Effector memory CD8-positive, alpha-beta T cell (primary cell): ENCODE measurements around the gene ALG14.

ENCODE experiments used
- ATAC-seq: fragments of 150-1000 bp; cut with Tn5 transposase; replicated peaks from 2 replicates; pipeline ENCODE4 v1.10.0; 2021; ENCODE audit warnings: mild to moderate bottlenecking, moderate library complexity
- DNase-seq, 3 experiments: peaks; one replicate each; pipeline ENCODE4 v3.0.0; 2021
- H3K27ac Mint-ChIP-seq, 2 donors: one replicate each; pipeline ENCODE4 v1.8.0; 2022; ENCODE audit warnings: mild to moderate bottlenecking in 2 of 2, mixed read lengths in 2 of 2, moderate library complexity in 2 of 2
- H3K27me3 Mint-ChIP-seq, 2 donors: one replicate each; pipeline ENCODE4 v1.8.0; 2022; ENCODE audit warnings: mixed read lengths in 2 of 2
- H3K36me3 Mint-ChIP-seq: one replicate; pipeline ENCODE4 v1.8.0; 2022; ENCODE audit warnings: mild to moderate bottlenecking, moderate library complexity, mixed read lengths; ENCODE audit not compliant: insufficient read depth
- H3K4me1 Mint-ChIP-seq, 2 donors: one replicate each; pipeline ENCODE4 v1.8.0; 2022; ENCODE audit warnings: low read depth in 2 of 2, mixed read lengths in 2 of 2
- H3K4me3 Mint-ChIP-seq, 2 donors: one replicate each; pipeline ENCODE4 v1.8.0; 2022; ENCODE audit warnings: mild to moderate bottlenecking in 2 of 2, mixed read lengths in 2 of 2, moderate library complexity in 2 of 2
- H3K9me3 Mint-ChIP-seq, 2 donors: one replicate each; pipeline ENCODE4 v1.8.0; 2022; ENCODE audit warnings: mixed read lengths in 2 of 2

ALG14 gene

DNA sequence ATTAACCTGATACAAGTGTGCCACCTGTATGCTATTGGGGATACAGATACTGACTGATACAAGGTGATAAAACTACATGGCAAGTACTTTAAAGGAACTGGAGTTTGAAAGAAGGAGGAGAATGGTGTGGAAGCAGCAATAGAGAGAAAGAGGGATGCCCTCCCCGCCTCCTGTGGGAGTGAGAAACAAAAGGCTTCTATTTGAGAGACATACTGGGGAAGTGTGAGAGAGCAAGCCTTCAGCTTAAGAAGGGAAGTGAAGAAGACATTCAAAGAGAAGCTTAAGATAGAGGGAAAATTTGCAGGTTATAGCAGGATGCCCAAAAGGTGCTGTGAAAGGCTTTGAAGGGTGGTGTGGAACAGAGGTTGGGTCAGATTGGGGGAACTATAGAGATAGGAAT is 7.7 kb upstream of the ALG14 start:
- no peaks in the 10 kb centered on the region for H3K9me3 Mint-ChIP-seq
- DNase-seq (no peak), ATAC-seq (no peak)
- H3K4me3 Mint-ChIP-seq = no peak overlapping the region
- H3K27ac Mint-ChIP-seq = no peak overlapping the region
- peaks cover 8 to 16% of the 10 kb centered on the region in 2 donors for H3K27me3 Mint-ChIP-seq
- H3K4me1 Mint-ChIP-seq = peaks cover 0 to 3% of the 10 kb centered on the region in 2 donors
- no peaks in the 10 kb centered on the region for H3K36me3 Mint-ChIP-seq

DNA sequence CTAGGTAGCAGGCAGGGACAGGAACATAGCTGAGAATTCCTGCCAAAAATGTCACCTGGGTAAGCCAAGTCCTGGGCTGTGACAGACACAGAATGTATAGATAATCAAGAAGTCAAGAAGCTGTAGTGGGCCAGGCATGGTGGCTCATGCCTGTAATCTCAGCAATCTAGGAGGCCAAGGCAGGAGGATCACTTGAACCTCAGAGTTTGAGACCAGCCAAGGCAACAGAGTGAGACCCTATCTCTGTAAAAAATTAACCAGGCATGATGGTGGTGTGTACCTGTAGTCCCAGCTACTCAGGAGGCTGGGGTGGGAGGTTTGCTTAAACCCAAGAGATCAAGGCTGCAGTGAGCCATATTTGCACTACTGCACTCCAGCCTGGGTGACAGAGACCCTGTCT is 3.3 kb upstream of the ALG14 start:
- ATAC-seq (no peak), DNase-seq (no peak)
- no peaks in the 10 kb centered on the region for H3K27me3 Mint-ChIP-seq
- no peak overlapping the region for H3K27ac Mint-ChIP-seq
- peaks cover 7% of the 10 kb centered on the region for H3K36me3 Mint-ChIP-seq
- no peaks in the 10 kb centered on the region for H3K9me3 Mint-ChIP-seq
- H3K4me3 Mint-ChIP-seq = no peak overlapping the region
- H3K4me1 Mint-ChIP-seq = peaks cover 11 to 13% of the 10 kb centered on the region in 2 donors

DNA sequence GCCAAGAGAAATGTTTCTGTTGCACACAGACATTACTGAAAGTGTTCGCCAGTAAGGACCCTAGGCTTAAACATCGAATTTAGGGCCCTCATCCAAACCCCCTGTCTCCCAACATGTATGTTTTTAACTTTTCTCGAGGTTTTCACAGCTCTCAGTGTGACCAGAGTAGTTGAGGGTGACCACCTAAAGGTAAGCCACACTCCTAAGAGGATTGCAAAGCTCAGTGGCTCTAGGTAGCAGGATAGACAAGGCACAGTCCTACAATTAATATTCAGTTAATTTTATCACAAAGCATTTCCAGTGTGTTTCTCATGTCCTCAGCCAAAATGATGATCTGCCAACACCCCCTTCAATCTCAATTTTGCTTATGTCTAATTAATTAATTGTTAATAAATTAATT is 695 bp upstream of the ALG14 start:
- Mint-ChIP-seq H3K36me3 (peaks cover 7% of the 10 kb centered on the region), H3K4me1 (peaks cover 11 to 15% of the 10 kb centered on the region in 2 donors), H3K9me3 (no peaks in the 10 kb centered on the region), H3K4me3 (peak overlapping the region; percentile 97 to 98), H3K27me3 (no peaks in the 10 kb centered on the region), H3K27ac (peak overlapping the region; percentile 94 to 96)
- DNase-seq (no peak), ATAC-seq (no peak)

DNA sequence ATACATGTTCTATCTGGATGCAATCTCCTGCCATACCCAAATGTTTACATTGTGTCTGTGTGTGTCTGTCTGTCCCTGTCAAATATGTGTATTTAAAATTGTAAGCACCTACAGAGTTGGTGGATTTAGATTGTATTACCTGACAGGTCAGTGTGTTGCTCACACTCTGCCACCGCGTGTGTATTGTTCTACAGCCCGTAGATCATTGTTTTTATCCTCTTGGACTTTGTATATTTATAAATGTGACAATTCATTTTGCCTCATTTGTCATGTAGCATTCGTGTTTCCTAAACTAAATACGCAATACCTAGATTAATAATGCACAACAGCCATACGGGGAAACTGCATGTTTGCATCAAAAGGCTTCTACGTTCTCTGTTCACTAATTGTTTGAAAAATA is 634 bp downstream of the ALG14 start:
- Mint-ChIP-seq H3K27me3 (no peaks in the 10 kb centered on the region), H3K36me3 (peaks cover 7% of the 10 kb centered on the region), H3K4me3 (peak overlapping the region; percentile 97 to 98), H3K4me1 (peaks cover 11 to 15% of the 10 kb centered on the region in 2 donors), H3K27ac (peak overlapping the region; percentile 94 to 96), H3K9me3 (no peaks in the 10 kb centered on the region)
- DNase-seq = no peak
- ATAC-seq = no peak

DNA sequence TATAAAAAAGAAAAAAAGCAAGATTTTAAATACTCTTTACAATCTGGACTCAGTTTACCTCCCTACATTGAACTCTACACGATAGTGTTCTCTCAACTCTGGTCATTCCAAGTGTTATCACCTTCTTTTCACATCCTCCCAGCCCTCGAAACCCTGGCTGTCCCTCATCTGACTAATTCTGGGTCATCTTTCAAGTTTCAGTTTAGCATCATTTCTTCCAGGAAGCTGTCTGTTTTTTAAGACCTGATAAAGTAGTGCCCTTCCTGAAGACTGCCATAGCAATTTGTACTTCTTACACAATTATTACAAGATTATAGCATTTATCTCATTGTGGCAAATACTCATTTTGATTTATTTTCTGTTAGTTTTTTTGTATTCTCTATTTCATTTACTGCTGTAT is 1.2 kb downstream of the ALG14 start:
- H3K9me3 Mint-ChIP-seq = no peaks in the 10 kb centered on the region
- H3K4me3 Mint-ChIP-seq = peak overlapping the region in 1 of 2 donors; percentile 98
- H3K4me1 Mint-ChIP-seq = peaks cover 11 to 15% of the 10 kb centered on the region in 2 donors
- H3K36me3 Mint-ChIP-seq = peaks cover 7% of the 10 kb centered on the region
- no peaks in the 10 kb centered on the region for H3K27me3 Mint-ChIP-seq
- DNase-seq (no peak), ATAC-seq (no peak)
- H3K27ac Mint-ChIP-seq = no peak overlapping the region

DNA sequence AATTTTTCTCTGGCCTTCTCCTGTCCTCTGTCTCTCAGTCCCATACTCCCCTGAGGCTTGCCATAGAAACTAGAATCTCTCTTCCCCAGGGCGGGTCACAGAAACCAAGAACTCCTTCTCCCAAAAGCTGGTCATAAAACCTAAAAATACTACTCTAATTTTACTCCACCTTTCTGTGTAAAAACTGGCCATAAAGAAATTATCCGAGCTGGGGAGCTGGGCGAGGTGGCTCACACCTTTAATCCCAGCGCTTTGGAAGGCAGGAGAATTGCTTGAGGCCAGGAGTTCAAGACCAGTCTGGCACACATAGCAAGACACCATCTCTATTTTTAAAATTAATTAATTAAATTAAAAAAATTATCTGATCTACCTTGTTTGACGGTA is 3.0 kb downstream of the ALG14 start:
- no peak overlapping the region for H3K27ac Mint-ChIP-seq
- H3K4me1 Mint-ChIP-seq = peaks cover 11 to 15% of the 10 kb centered on the region in 2 donors

DNA sequence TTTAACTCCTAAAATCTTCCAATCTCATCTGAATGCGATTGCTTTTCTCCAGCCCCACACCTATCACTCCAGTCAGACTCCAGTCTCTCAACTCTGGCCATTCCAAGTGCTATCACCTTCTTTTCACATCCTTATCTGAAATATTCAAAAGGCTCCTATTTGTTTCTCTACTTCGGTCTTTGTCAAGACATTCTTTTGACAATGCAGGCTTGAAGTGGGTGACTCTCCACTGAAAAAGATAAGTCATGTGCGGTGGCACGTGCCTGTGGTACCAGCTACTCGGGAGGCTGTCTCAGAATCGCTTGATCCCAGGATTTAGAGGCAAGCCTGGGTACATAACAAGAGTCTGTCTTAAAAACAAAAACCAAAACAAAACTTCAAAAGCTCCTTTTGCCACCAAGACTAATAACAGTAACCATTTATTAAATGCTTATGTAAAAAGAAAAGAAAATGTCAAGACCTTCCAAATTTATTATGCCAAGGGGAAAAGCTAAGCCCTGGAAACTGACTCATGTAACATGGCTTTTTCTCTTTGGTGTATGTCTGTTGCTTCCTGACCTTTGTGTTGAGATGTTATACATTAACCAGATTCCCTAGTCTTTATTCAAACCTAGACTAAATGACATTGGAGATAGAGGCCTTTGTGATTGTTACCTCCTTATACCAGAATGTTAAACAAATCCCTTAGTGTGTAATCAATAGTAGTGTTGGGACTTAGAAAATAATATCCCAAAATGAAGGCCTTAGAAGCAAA is 3.6 kb downstream of the ALG14 start:
- no peaks in the 10 kb centered on the region for H3K9me3 Mint-ChIP-seq
- no peak for DNase-seq
- no peak for ATAC-seq
- peaks cover 11 to 15% of the 10 kb centered on the region in 2 donors for H3K4me1 Mint-ChIP-seq
- no peak overlapping the region for H3K27ac Mint-ChIP-seq
- H3K4me3 Mint-ChIP-seq = no peak overlapping the region
- H3K27me3 Mint-ChIP-seq = no peaks in the 10 kb centered on the region
- H3K36me3 Mint-ChIP-seq = peaks cover 7% of the 10 kb centered on the region

More for the DNA sequence above, 3.0 kb downstream of the ALG14 start:
- Mint-ChIP-seq H3K9me3 (no peaks in the 10 kb centered on the region), H3K27me3 (no peaks in the 10 kb centered on the region), H3K36me3 (peaks cover 7% of the 10 kb centered on the region), H3K4me3 (no peak overlapping the region)
- no peak for DNase-seq
- ATAC-seq = no peak

DNA sequence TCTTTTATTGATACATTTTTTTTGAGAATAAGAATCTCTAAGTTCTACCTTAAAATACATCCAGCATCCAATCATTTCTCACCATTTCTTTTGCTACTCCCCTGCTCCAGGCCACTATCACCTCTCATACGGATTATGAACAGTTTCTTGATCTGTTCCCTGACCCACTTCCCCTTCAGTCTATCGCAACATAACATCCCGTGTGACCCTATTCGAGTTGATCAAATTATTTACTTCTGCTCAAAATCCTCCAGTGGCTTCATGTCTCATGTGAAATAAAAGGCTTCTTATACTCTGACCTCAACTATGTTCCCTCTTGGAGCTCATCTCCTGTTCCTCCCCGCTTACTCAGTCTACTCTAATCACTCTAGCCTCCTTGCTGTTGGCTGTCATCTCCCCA is 5.2 kb downstream of the ALG14 start:
- Mint-ChIP-seq H3K36me3 (peaks cover 3% of the 10 kb centered on the region), H3K27me3 (no peaks in the 10 kb centered on the region), H3K27ac (no peak overlapping the region), H3K4me3 (no peak overlapping the region), H3K9me3 (no peaks in the 10 kb centered on the region), H3K4me1 (peaks cover 7 to 10% of the 10 kb centered on the region in 2 donors)
- no peak for DNase-seq
- ATAC-seq = no peak

DNA sequence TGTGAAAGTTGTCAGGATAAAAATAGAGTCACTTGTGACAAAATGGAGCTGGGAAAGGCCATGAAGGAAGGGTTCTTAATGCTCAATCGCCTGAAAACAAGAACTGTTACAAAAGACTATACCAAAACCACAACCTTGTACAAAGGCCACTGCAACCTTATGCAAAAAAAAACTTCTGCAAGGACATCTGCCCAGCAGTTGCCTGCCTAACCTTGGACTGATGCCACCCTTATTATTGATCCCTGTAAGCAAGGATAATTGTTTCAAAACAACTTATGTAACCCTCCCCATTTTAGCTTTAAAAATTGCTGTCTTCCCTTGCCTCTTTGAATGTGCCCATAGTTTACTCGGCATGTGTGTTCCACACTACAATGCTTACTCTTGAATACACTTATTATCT is 5.7 kb downstream of the ALG14 start:
- Mint-ChIP-seq H3K27me3 (no peaks in the 10 kb centered on the region), H3K36me3 (no peaks in the 10 kb centered on the region), H3K27ac (no peak overlapping the region), H3K4me3 (no peak overlapping the region), H3K9me3 (no peaks in the 10 kb centered on the region), H3K4me1 (peaks cover 4 to 6% of the 10 kb centered on the region in 2 donors)
- ATAC-seq = no peak
- no peak for DNase-seq

DNA sequence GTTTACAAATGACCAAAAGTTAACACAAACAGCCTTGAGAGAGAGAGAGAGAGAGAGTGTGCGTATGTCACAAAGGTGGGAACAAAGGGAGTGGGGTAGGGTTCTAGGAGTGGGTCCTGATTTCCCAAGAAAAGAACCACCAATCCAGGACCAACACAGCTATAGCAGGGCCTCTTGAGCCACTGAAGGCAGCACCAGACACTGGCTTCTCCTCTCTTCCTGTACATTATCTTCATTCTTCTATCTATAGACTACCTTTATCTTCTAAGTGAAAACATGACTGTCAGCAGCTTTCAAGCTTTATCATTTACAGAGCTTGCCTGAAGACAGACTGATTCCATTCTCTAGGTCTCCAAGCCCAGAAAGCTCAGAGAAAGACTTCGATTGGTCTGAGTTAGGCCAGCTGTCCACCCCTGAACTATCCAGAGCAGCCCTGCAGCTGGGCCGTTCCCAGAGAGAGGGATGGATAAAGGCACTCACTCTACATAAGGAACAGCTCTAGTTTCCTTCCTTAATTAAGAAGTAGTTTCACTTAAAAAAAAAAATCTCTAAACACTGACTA is 11.2 kb downstream of the ALG14 start:
- H3K4me1 Mint-ChIP-seq = no peaks in the 10 kb centered on the region
- DNase-seq (no peak), ATAC-seq (no peak)
- H3K36me3 Mint-ChIP-seq = peaks cover 3% of the 10 kb centered on the region
- H3K9me3 Mint-ChIP-seq = no peaks in the 10 kb centered on the region
- no peak overlapping the region for H3K27ac Mint-ChIP-seq
- H3K27me3 Mint-ChIP-seq = no peaks in the 10 kb centered on the region
- no peak overlapping the region for H3K4me3 Mint-ChIP-seq

DNA sequence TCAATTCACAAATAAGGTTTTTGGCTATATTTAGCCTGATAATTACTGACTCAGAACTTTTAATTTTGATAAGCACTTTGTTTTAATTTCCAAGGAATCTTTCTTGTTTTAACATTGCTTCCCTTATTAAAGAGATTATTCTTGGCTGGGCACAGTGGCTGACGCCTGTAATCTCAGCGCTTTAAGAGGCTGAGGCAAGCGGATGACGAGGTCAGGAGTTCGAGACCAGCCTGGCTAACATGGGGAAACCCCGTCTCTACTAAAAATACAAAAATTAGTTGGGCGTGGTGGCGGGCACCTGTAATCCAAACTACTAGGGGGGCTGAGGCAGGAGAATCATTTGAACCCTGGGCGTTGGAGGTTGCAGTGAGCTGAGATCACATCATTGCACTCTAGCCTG is 13.8 kb downstream of the ALG14 start:
- Mint-ChIP-seq H3K9me3 (no peaks in the 10 kb centered on the region), H3K27me3 (no peaks in the 10 kb centered on the region), H3K27ac (no peak overlapping the region), H3K36me3 (peaks cover 5% of the 10 kb centered on the region), H3K4me3 (no peak overlapping the region), H3K4me1 (no peaks in the 10 kb centered on the region)
- DNase-seq (no peak), ATAC-seq (no peak)

DNA sequence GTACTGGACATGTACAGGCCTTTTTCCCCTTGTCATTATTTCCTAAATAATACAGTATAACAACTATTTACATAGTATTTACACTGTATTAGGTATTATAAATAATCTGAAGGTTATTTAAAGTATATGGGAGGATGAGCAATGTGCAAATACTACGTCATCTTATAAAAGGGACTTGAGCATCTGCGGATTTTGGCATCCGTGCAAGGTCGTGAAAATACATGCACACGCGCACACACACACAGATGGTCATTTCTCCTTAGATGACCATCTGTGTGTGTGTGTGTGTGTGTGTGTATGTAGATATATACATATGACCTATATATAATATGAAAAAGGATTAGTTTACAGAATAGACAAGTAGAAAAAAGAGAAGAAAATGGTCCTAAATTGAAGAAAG is 15.4 kb downstream of the ALG14 start:
- no peaks in the 10 kb centered on the region for H3K27me3 Mint-ChIP-seq
- H3K4me1 Mint-ChIP-seq = no peaks in the 10 kb centered on the region
- no peaks in the 10 kb centered on the region for H3K9me3 Mint-ChIP-seq
- no peak for DNase-seq
- no peak for ATAC-seq
- peaks cover 5% of the 10 kb centered on the region for H3K36me3 Mint-ChIP-seq
- H3K27ac Mint-ChIP-seq = no peak overlapping the region
- H3K4me3 Mint-ChIP-seq = no peak overlapping the region

DNA sequence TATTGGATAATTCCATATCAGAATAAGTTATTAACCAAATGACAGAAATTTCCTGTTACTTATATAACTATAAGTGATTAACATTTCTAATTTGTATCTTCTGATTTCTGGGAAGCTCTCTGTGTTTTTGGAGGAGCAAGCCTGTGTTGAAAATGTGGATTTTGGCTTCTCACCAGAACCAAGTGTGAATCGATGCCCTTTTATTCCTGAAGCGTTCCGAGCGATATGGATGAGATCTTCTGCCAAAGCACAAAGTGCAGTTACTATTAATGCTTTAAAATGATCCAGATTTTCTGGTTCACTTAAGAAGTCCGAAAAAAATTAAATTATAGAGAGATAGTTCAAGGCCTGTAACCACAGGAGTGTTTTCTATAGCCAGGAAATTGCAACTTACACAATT is 22.8 kb downstream of the ALG14 start:
- no peaks in the 10 kb centered on the region for H3K27me3 Mint-ChIP-seq
- H3K36me3 Mint-ChIP-seq = no peaks in the 10 kb centered on the region
- no peaks in the 10 kb centered on the region for H3K4me1 Mint-ChIP-seq
- no peak overlapping the region for H3K4me3 Mint-ChIP-seq
- no peak for DNase-seq
- ATAC-seq = no peak
- no peak overlapping the region for H3K27ac Mint-ChIP-seq
- no peaks in the 10 kb centered on the region for H3K9me3 Mint-ChIP-seq

DNA sequence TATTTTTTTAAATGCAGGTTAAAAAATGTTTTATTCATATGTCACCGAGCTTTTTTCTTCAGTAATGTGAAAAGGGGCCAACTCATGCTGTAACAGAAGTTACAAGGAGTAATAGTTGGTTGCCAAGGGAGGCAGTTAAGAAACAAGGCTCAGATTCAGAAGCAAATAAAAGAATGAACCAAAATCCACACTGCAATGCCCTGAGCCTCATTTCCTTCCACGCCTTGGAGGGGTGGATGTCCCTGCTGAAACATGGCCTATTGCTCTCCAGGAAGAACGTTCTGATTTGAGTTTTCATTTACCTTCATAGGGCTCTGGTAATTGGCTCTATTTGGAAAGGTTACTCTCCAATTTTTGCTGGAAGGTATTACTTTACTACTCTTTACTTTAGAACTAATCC is 24.4 kb downstream of the ALG14 start:
- DNase-seq = no peak
- H3K4me3 Mint-ChIP-seq = no peak overlapping the region
- H3K9me3 Mint-ChIP-seq = no peaks in the 10 kb centered on the region
- no peaks in the 10 kb centered on the region for H3K4me1 Mint-ChIP-seq
- no peak overlapping the region for H3K27ac Mint-ChIP-seq
- no peaks in the 10 kb centered on the region for H3K36me3 Mint-ChIP-seq
- H3K27me3 Mint-ChIP-seq = no peaks in the 10 kb centered on the region
- ATAC-seq = no peak
